Skeletal muscle tissue (tissue), 4 donors: ENCODE data around the gene SYNPO. TPM values are rescaled to one million over a fixed set of nuclear protein-coding genes. Genes with fewer than 3 reads are reported as not detected.

Experiments used
- H3K27ac ChIP-seq: one replicate; pipeline ENCODE4 v1.7.0; 2013; ENCODE audit warnings: mild to moderate bottlenecking, low read depth, low read length, inconsistent platforms
- H3K27me3 ChIP-seq, 3 donors: one replicate each; pipeline ENCODE4 v1.7.0; 2013; ENCODE audit warnings: low read length in 3 of 3; ENCODE audit not compliant: control insufficient read depth in 3 of 3, insufficient read depth in 3 of 3
- H3K36me3 ChIP-seq, 3 donors: one replicate each; pipeline ENCODE4 v1.7.0; 2013; ENCODE audit warnings: low read length in 3 of 3; ENCODE audit not compliant: control insufficient read depth in 3 of 3, insufficient read depth in 3 of 3
- H3K4me1 ChIP-seq, 3 donors: one replicate each; pipeline ENCODE4 v1.7.0; 2013; ENCODE audit warnings: low read length in 3 of 3, mild to moderate bottlenecking in 3 of 3; ENCODE audit not compliant: control insufficient read depth in 3 of 3, insufficient read depth in 3 of 3
- H3K4me3 ChIP-seq, 3 donors: one replicate each; pipeline ENCODE4 v1.7.0; 2013; ENCODE audit warnings: low read length in 3 of 3
- H3K9ac ChIP-seq, 3 donors: one replicate each; pipeline ENCODE4 v1.7.0; 2013; ENCODE audit warnings: low read length in 3 of 3, mild to moderate bottlenecking in 3 of 3, moderate library complexity in 2 of 3, low read depth in 1 of 3
- H3K9me3 ChIP-seq, 3 donors: one replicate each; pipeline ENCODE4 v1.7.0; 2013; ENCODE audit warnings: low read length in 3 of 3; ENCODE audit not compliant: control insufficient read depth in 3 of 3
- total RNA-seq: library from RNA; depleted of rRNA; stranded (reverse); fragments of >200 nt; gene quantifications from one replicate; pipeline ENCODE4 v1.2.3, GENCODE V29; 2014
- donor health status: Osteomylitis.

Gene SYNPO
- total RNA-seq, 1 donor from 2014 or later = 6.3 TPM

GRCh38 chr5:150653145-150653761, 12.8 kb downstream of the SYNPO start:
- Histone ChIP-seq H3K4me3 (no peak overlapping the region), H3K27me3 (no peaks in the 10 kb centered on the region), H3K9ac (peak overlapping the region in 2 of 3 donors; percentile 25 to 82), H3K27ac (peak overlapping the region; percentile 62), H3K36me3 (peaks cover 26 to 29% (median 27%) of the 10 kb centered on the region in 3 donors), H3K4me1 (peaks cover 77 to 89% (median 88%) of the 10 kb centered on the region in 3 donors), H3K9me3 (no peaks in the 10 kb centered on the region)

- Histone ChIP-seq H3K27ac (peak overlapping the region; percentile 62), H3K27me3 (no peaks in the 10 kb centered on the region), H3K9ac (peak overlapping the region in 1 of 3 donors; percentile 82), H3K36me3 (peaks cover 19 to 22% (median 20%) of the 10 kb centered on the region in 3 donors), H3K9me3 (no peaks in the 10 kb centered on the region), H3K4me3 (no peak overlapping the region), H3K4me1 (peaks cover 77 to 89% (median 88%) of the 10 kb centered on the region in 3 donors)
Observed at GRCh38 chr5:150653762-150654556, 13.5 kb downstream of the SYNPO start.

- H3K27ac ChIP-seq = peak overlapping the region; percentile 79
- peaks cover 77 to 89% (median 88%) of the 10 kb centered on the region in 3 donors for H3K4me1 ChIP-seq
- no peaks in the 10 kb centered on the region for H3K27me3 ChIP-seq
- H3K9ac ChIP-seq = peak overlapping the region in 1 of 3 donors; percentile 71
- no peaks in the 10 kb centered on the region for H3K9me3 ChIP-seq
- H3K36me3 ChIP-seq = peaks cover 8 to 11% (median 8%) of the 10 kb centered on the region in 3 donors
- peak overlapping the region in 2 of 3 donors; percentile 11 to 29 for H3K4me3 ChIP-seq
Observed at GRCh38 chr5:150655221-150655620, 14.8 kb downstream of the SYNPO start.

- Histone ChIP-seq H3K36me3 (peaks cover 0 to 4% (median 0%) of the 10 kb centered on the region in 3 donors), H3K9ac (peak overlapping the region; percentile 84 to 100 (median 91)), H3K4me3 (peak overlapping the region; percentile 73 to 82 (median 76)), H3K27me3 (no peaks in the 10 kb centered on the region), H3K9me3 (no peaks in the 10 kb centered on the region), H3K27ac (peak overlapping the region; percentile 97), H3K4me1 (peaks cover 73 to 86% (median 81%) of the 10 kb centered on the region in 3 donors)
Observed at GRCh38 chr5:150656191-150657132, 16.0 kb downstream of the SYNPO start.

GRCh38 chr5:150658121-150658520, 17.7 kb downstream of the SYNPO start:
- no peaks in the 10 kb centered on the region for H3K36me3 ChIP-seq
- peaks cover 71 to 85% (median 73%) of the 10 kb centered on the region in 3 donors for H3K4me1 ChIP-seq
- peak overlapping the region; percentile 16 to 52 (median 39) for H3K4me3 ChIP-seq
- peak overlapping the region; percentile 97 for H3K27ac ChIP-seq
- H3K27me3 ChIP-seq = no peaks in the 10 kb centered on the region
- no peaks in the 10 kb centered on the region for H3K9me3 ChIP-seq
- H3K9ac ChIP-seq = peak overlapping the region; percentile 4 to 100 (median 84)

- peak overlapping the region; percentile 97 for H3K27ac ChIP-seq
- no peaks in the 10 kb centered on the region for H3K27me3 ChIP-seq
- no peaks in the 10 kb centered on the region for H3K36me3 ChIP-seq
- peak overlapping the region in 1 of 3 donors; percentile 39 for H3K4me3 ChIP-seq
- H3K4me1 ChIP-seq = peaks cover 68 to 80% (median 69%) of the 10 kb centered on the region in 3 donors
- H3K9ac ChIP-seq = peak overlapping the region in 2 of 3 donors; percentile 84 to 100
- H3K9me3 ChIP-seq = no peaks in the 10 kb centered on the region
Observed at GRCh38 chr5:150658699-150659265, 18.3 kb downstream of the SYNPO start.

- H3K9ac ChIP-seq = peak overlapping the region; percentile 77 to 100 (median 84)
- H3K27ac ChIP-seq = peak overlapping the region; percentile 97
- peaks cover 61 to 79% (median 65%) of the 10 kb centered on the region in 3 donors for H3K4me1 ChIP-seq
Observed at GRCh38 chr5:150659360-150660107, 19.1 kb downstream of the SYNPO start.

GRCh38 chr5:150660108-150660831, 19.8 kb downstream of the SYNPO start:
- Histone ChIP-seq H3K9me3 (no peaks in the 10 kb centered on the region), H3K36me3 (peaks cover 0 to 4% (median 0%) of the 10 kb centered on the region in 3 donors), H3K4me1 (peaks cover 64 to 82% (median 70%) of the 10 kb centered on the region in 3 donors), H3K4me3 (peak overlapping the region; percentile 4 to 58 (median 20)), H3K27me3 (no peaks in the 10 kb centered on the region), H3K27ac (peak overlapping the region; percentile 97), H3K9ac (peak overlapping the region; percentile 77 to 100 (median 84))

More at GRCh38 chr5:150659360-150660107, 19.1 kb downstream of the SYNPO start:
- no peaks in the 10 kb centered on the region for H3K36me3 ChIP-seq
- peak overlapping the region; percentile 15 to 58 (median 20) for H3K4me3 ChIP-seq
- H3K9me3 ChIP-seq = no peaks in the 10 kb centered on the region
- H3K27me3 ChIP-seq = no peaks in the 10 kb centered on the region
